Activated T-helper 9 cell treated with anti-CD3 and anti-CD28 coated beads, Interleukin-2, amount 50 U/mL, for 16 hours (primary cell): ENCODE results near the gene EHMT2.
A peak's percentile ranks its signal among the peaks of the same experiment; 100 is the strongest.
"Not testable (repeated sequence)": the region's sequence is repeated elsewhere in the genome, so short reads cannot be mapped to it uniquely, and the experiment has no call there.

ENCODE experiments used
- DNase-seq: peaks from one replicate; pipeline ENCODE4 v3.0.0-alpha.2; 2020; ENCODE audit warnings: low read depth

EHMT2 gene

GRCh38 chr6:31915351-31915750, 17.9 kb upstream of the EHMT2 start:
- no peak for DNase-seq

- DNase-seq = no peak
These were observed 14.5 kb upstream of the EHMT2 start for GRCh38 chr6:31911826-31912585.

GRCh38 chr6:31909298-31909697, 11.8 kb upstream of the EHMT2 start:
- not testable (repeated sequence) for DNase-seq

GRCh38 chr6:31908791-31909190, 11.3 kb upstream of the EHMT2 start:
- no peak for DNase-seq

- DNase-seq = not testable (repeated sequence)
These were observed 10.8 kb upstream of the EHMT2 start for GRCh38 chr6:31908255-31908654.

- DNase-seq = no peak
These were observed 9.8 kb upstream of the EHMT2 start for GRCh38 chr6:31907158-31907813.

GRCh38 chr6:31906727-31907126, 9.2 kb upstream of the EHMT2 start:
- not testable (repeated sequence) for DNase-seq

GRCh38 chr6:31906122-31906521, 8.6 kb upstream of the EHMT2 start:
- DNase-seq = no peak

GRCh38 chr6:31905041-31905440, 7.5 kb upstream of the EHMT2 start:
- no peak for DNase-seq

GRCh38 chr6:31903957-31904356, 6.5 kb upstream of the EHMT2 start:
- DNase-seq = no peak

- DNase-seq = peak; percentile 79
These were observed 4.6 kb upstream of the EHMT2 start, which contains the start of gene ZBTB12 for GRCh38 chr6:31901953-31902643. Gene ZBTB12, minus strand, starts transcription at chr6:31902086. Its CDS starts 781 bp downstream, at chr6:31901305.

GRCh38 chr6:31901415-31901952, 4.0 kb upstream of the EHMT2 start:
- peak; percentile 64 for DNase-seq

GRCh38 chr6:31900917-31901414, 3.5 kb upstream of the EHMT2 start:
- no peak for DNase-seq

GRCh38 chr6:31899882-31900722, 2.6 kb upstream of the EHMT2 start:
- DNase-seq = no peak

- no peak for DNase-seq
These were observed 1.7 kb upstream of the EHMT2 start for GRCh38 chr6:31899215-31899614.

- no peak for DNase-seq
These were observed 999 bp upstream of the EHMT2 start for GRCh38 chr6:31898383-31899011.

GRCh38 chr6:31896856-31897611, 464 bp downstream of the EHMT2 start:
- no peak for DNase-seq

GRCh38 chr6:31896493-31896855, 1.0 kb downstream of the EHMT2 start:
- DNase-seq = no peak

GRCh38 chr6:31892821-31893220, 4.7 kb downstream of the EHMT2 start:
- DNase-seq = no peak

GRCh38 chr6:31889331-31889972, 8.0 kb downstream of the EHMT2 start:
- DNase-seq = no peak
